Adrenal gland (tissue), 12 donors: ENCODE results near the gene PATJ. TPM values are rescaled to one million over a fixed set of nuclear protein-coding genes. Genes with fewer than 3 reads are reported as not detected.

Source experiments
- DNase-seq, 7 donors: peaks; one replicate each; pipeline ENCODE4 v3.0.0-alpha.2; 2019 to 2020
- H3K27ac ChIP-seq, 5 donors: fragments of 200-600 bp; sonication (generic) in 4 of 5; 1 replicate in 3 of 5; 2 replicates in 2 of 5; pipeline versions ENCODE4 v1.5.1 to v1.8.0; 2016 to 2020; ENCODE audit warnings: mild to moderate bottlenecking in 1 of 5
- H3K27me3 ChIP-seq: fragments of 200-600 bp; 2 replicates; pipeline ENCODE4 v1.8.0; 2021
- H3K36me3 ChIP-seq, 2 donors: fragments of 200-600 bp; replicated peaks in 1 of 2; 1 replicate in 1 of 2; 2 replicates in 1 of 2; pipeline versions ENCODE4 v1.5.1 to v1.8.0; 2018 to 2022
- H3K4me1 ChIP-seq, 2 donors: fragments of 200-600 bp; replicated peaks in 1 of 2; 1 replicate in 1 of 2; 2 replicates in 1 of 2; pipeline versions ENCODE4 v1.5.1 to v1.8.0; 2018 to 2021
- H3K4me3 ChIP-seq, 4 donors: fragments of 200-600 bp; sonication (generic) in 3 of 4; one replicate each; pipeline ENCODE4 v1.5.1; 2016 to 2018
- H3K9me3 ChIP-seq, 3 donors: fragments of 200-600 bp; sonication (generic) in 1 of 3; replicated peaks in 1 of 3; 1 replicate in 2 of 3; 2 replicates in 1 of 3; pipeline versions ENCODE4 v1.5.1 to v1.8.0; 2016 to 2021
- CTCF ChIP-seq, 6 experiments: fragments of 450-650 bp in 4 of 6; fragments of 200-600 bp in 2 of 6; sonication (generic) in 1 of 6; IDR thresholded peaks; 1 replicate in 5 of 6; 2 replicates in 1 of 6; pipeline versions ENCODE4 v1.5.1 to v1.8.0; 2016 to 2021; ENCODE audit warnings: antibody characterized with exemption in 6 of 6, mild to moderate bottlenecking in 2 of 6, moderate library complexity in 1 of 6
- POLR2A ChIP-seq, 2 donors: fragments of 450-650 bp; IDR thresholded peaks; one replicate each; pipeline ENCODE4 v1.6.1; 2017; ENCODE audit warnings: antibody characterized with exemption in 2 of 2, mild to moderate bottlenecking in 2 of 2, moderate library complexity in 1 of 2
- WGBS, 4 donors: extraction: QIAGEN DNeasy Blood & Tissue Kit in 2 of 4; methylation state at CpG; one replicate each; pipeline versions ENCODE4 v1.1.5 to v1.1.7; 2013 to 2017; 5-methylcytosine and 5-hydroxymethylcytosine counted together
- intact Hi-C, 2 donors: fragments of 100-400 bp; cut with DNase I; formaldehyde crosslinking; loops; one replicate each; pipeline versions ENCODE4 v1.14.1 to v1.15.0; 2022 to 2023
- polyA plus RNA-seq, 3 donors: library from polyadenylated mRNA; stranded (reverse); fragments of 200-250 nt in 2 of 3; fragments of 350-450 nt in 1 of 3; fragmentation: Illumina TruSeq in 1 of 3; extraction: RNeasy Lipid Tissue Mini Kit (QIAGEN cat#74804) in 1 of 3; gene quantifications; one replicate each; pipeline ENCODE4 v1.2.3, GENCODE V29; 2013 to 2014
- total RNA-seq, 9 donors: library from RNA; depleted of rRNA in 4 of 9; stranded (reverse); fragments of >200 nt in 4 of 9; fragments of 120-200 nt in 1 of 9; fragmentation: NEBNext Ultra II Directional in 1 of 9; extraction: Animal tissue kit (Norgen Biotek cat#: 25700) in 1 of 9; gene quantifications; one replicate each; pipeline versions ENCODE4 v1.1.0 to v1.2.4, GENCODE V29; 2013 to 2023
- donor health status: healthy with polysubstance abuse.
- donor health status: Bipolar disorder and iron deficiency.
- donor health status: DM: yes; HTN: yes; CAD: no.
- donor health status: DM: no; HTN: no; CAD: no.
- donor health status: DM: no; HTN: no; CAD: no.
- donor health status: DM: yes; HTN: yes; CAD: no.

The PATJ gene
- total and polyA plus RNA-seq, 12 donors, result 6.8 to 36.6 (median 23.4) TPM

GRCh38 chr1:61979729-61980128, 237.4 kb downstream of the PATJ start:
- no peaks in the 10 kb centered on the region for H3K36me3 ChIP-seq
- no peak overlapping the region for H3K4me3 ChIP-seq
- TF ChIP-seq CTCF (IDR thresholded peaks at IDR 0.05), result no peak
- no peak for TF ChIP-seq POLR2A (IDR thresholded peaks at IDR 0.05)
- no peaks in the 10 kb centered on the region for H3K27me3 ChIP-seq
- H3K27ac ChIP-seq, result no peak overlapping the region
- no peak for DNase-seq
- H3K9me3 ChIP-seq, result no peaks in the 10 kb centered on the region
- 83 to 95% (median 94%) methylated on average over 4 of the region's 4 CpGs for WGBS, 4 donors
- intact Hi-C loops, result no loop called here
- no peaks in the 10 kb centered on the region for H3K4me1 ChIP-seq

GRCh38 chr1:61980561-61980960, 238.3 kb downstream of the PATJ start:
- H3K4me3 ChIP-seq, result no peak overlapping the region

GRCh38 chr1:61981870-61982660, 239.8 kb downstream of the PATJ start:
- no peak for DNase-seq
- Histone ChIP-seq H3K27me3 (no peaks in the 10 kb centered on the region), H3K9me3 (no peaks in the 10 kb centered on the region), H3K4me1 (no peaks in the 10 kb centered on the region), H3K36me3 (no peaks in the 10 kb centered on the region), H3K27ac (no peak overlapping the region), H3K4me3 (no peak overlapping the region)
- WGBS, 4 donors, result 91 to 97% (median 97%) methylated on average over 7 of the region's 7 CpGs
- intact Hi-C loops, result no loop called here
- TF ChIP-seq CTCF (IDR thresholded peaks at IDR 0.05) (no peak), POLR2A (IDR thresholded peaks at IDR 0.05) (no peak)

More at GRCh38 chr1:61980561-61980960, 238.3 kb downstream of the PATJ start:
- no peaks in the 10 kb centered on the region for H3K4me1 ChIP-seq
- no peak for DNase-seq
- H3K9me3 ChIP-seq, result no peaks in the 10 kb centered on the region
- no peaks in the 10 kb centered on the region for H3K36me3 ChIP-seq
- H3K27ac ChIP-seq, result no peak overlapping the region
- no peaks in the 10 kb centered on the region for H3K27me3 ChIP-seq
- intact Hi-C loops, result no loop called here
- no peak for TF ChIP-seq POLR2A (IDR thresholded peaks at IDR 0.05)
- TF ChIP-seq CTCF (IDR thresholded peaks at IDR 0.05), result no peak
- 76 to 87% (median 86%) methylated on average over 4 of the region's 4 CpGs for WGBS, 4 donors

GRCh38 chr1:61983236-61983635, 241.0 kb downstream of the PATJ start:
- no peak overlapping the region for H3K27ac ChIP-seq

More at GRCh38 chr1:61983236-61983635, 241.0 kb downstream of the PATJ start:
- TF ChIP-seq POLR2A (IDR thresholded peaks at IDR 0.05) (no peak), CTCF (IDR thresholded peaks at IDR 0.05) (no peak)
- 2 to 33% (median 17%) methylated on average over 1 of the region's 1 CpG for WGBS, 4 donors
- no peak for DNase-seq
- intact Hi-C loops, result no loop called here
- Histone ChIP-seq H3K9me3 (no peaks in the 10 kb centered on the region), H3K4me3 (no peak overlapping the region), H3K4me1 (no peaks in the 10 kb centered on the region), H3K36me3 (no peaks in the 10 kb centered on the region), H3K27me3 (no peaks in the 10 kb centered on the region)
